Measurements from ENCODE around the gene ARL11.
A peak's percentile ranks its signal among the peaks of the same experiment; 100 is the strongest.

ARL11 gene

GRCh38 chr13:49679246-49679645 lies 50.9 kb downstream of the ARL11 start:
- Histone ChIP-seq H2AFZ (ENCODE audit: low read depth, low read length) (no peak overlapping the region), H4K20me1 (ENCODE audit: insufficient read depth, low read length) (peaks cover 31% of the 10 kb centered on the region), H3K9ac (ENCODE audit: low read length) (no peak overlapping the region), H3K9me3 (ENCODE audit: insufficient read depth, low read length) (no peaks in the 10 kb centered on the region), H3K4me3 (ENCODE audit: low read length) (no peak overlapping the region), H3K79me2 (ENCODE audit: low read length) (peaks cover 81% of the 10 kb centered on the region), H3K36me3 (replicated peaks; ENCODE audit: low read depth, low read length) (peaks cover 20% of the 10 kb centered on the region), H3K4me2 (ENCODE audit: low read length) (no peak overlapping the region), H3K4me1 (ENCODE audit: low read length) (peaks cover 11% of the 10 kb centered on the region), H3K27ac (ENCODE audit: low read length) (no peak overlapping the region), H3K27me3 (ENCODE audit: low read depth, low read length) (no peaks in the 10 kb centered on the region)
- TF ChIP-seq EZH2phosphoT487 (IDR thresholded peaks at IDR 0.05; ENCODE audit: low read depth) (no peak), CTCF (IDR thresholded peaks at IDR 0.05; ENCODE audit: low read depth, low read length) (peak; percentile 43)

GRCh38 chr13:49681842-49682435 lies 53.6 kb downstream of the ARL11 start:
- Histone ChIP-seq H3K27ac (ENCODE audit: low read length) (no peak overlapping the region), H3K4me2 (ENCODE audit: low read length) (no peak overlapping the region), H2AFZ (ENCODE audit: low read depth, low read length) (no peak overlapping the region), H3K9me3 (ENCODE audit: insufficient read depth, low read length) (no peaks in the 10 kb centered on the region), H3K36me3 (replicated peaks; ENCODE audit: low read depth, low read length) (peaks cover 14% of the 10 kb centered on the region), H3K4me3 (ENCODE audit: low read length) (no peak overlapping the region), H3K79me2 (ENCODE audit: low read length) (peaks cover 75% of the 10 kb centered on the region), H3K4me1 (ENCODE audit: low read length) (peaks cover 8% of the 10 kb centered on the region), H4K20me1 (ENCODE audit: insufficient read depth, low read length) (peaks cover 25% of the 10 kb centered on the region), H3K9ac (ENCODE audit: low read length) (no peak overlapping the region), H3K27me3 (ENCODE audit: low read depth, low read length) (no peaks in the 10 kb centered on the region)
- TF ChIP-seq EZH2phosphoT487 (IDR thresholded peaks at IDR 0.05; ENCODE audit: low read depth) = no peak
- TF ChIP-seq CTCF (IDR thresholded peaks at IDR 0.05; ENCODE audit: low read depth, low read length) = no peak

Data from OCI-LY3 (cell line).